HG03066 (cell line): ENCODE data around the gene SCGB1D4.

Source experiments
- ATAC-seq: cut with Tn5 transposase; IDR thresholded peaks from one replicate; pipeline ENCODE4 v1.9.1; 2021; ENCODE audit warnings: low read depth; ENCODE audit not compliant: unreplicated experiment

The SCGB1D4 gene

DNA sequence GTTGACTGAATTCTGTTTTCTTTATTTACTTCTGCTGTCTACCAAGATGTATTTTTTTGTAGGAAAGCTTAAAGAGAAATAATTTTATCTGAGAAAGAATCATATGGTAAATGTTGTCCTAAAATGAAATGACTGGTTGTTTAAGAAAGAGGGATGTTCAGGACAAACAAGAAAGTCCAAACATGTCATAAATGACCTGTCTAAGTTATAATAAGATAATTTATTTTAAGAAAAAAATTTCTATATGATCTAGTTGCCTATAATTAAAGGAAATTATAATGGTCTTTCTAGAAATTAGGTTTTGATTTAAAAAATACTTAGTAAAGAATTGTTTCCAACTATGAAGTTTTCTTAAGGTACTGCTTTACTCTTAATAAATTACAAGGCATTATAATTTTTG is 18.4 kb downstream of the SCGB1D4 start:
- ATAC-seq = no peak

GRCh38 chr11:62273789-62274275 is 25.0 kb downstream of the SCGB1D4 start:
- no peak for ATAC-seq

GRCh38 chr11:62273284-62273683 is 25.6 kb downstream of the SCGB1D4 start:
- no peak for ATAC-seq

- no peak for ATAC-seq
Observed at GRCh38 chr11:62269654-62270278, 29.1 kb downstream of the SCGB1D4 start, which contains the start of gene SCGB2A2. Gene SCGB2A2 (plus strand): TSS chr11:62270158. CDS start chr11:62270217, 59 bp downstream.

GRCh38 chr11:62267576-62267975 is 31.3 kb downstream of the SCGB1D4 start:
- ATAC-seq = no peak

- no peak for ATAC-seq
Observed at GRCh38 chr11:62267050-62267449, 31.8 kb downstream of the SCGB1D4 start.

- no peak for ATAC-seq
Observed at GRCh38 chr11:62266558-62266957, 32.3 kb downstream of the SCGB1D4 start.

DNA sequence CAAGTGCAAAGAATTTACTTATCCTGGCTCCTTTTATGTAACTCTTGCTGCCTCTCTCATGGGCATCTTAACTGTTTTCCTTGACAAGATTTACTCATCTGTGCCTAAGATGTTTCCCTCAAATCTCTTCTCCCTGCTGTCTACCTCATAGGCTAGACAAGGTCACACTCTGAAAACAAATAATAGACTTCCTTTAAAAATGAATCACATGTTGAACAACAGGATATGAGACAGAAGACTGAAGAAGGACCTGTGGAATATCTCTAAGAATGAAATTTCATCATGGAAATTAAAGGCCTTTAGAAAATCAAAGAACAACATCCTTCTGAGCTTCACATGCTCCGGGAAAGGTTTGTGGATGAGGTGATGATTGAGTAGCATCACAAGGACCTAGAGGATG is 34.9 kb downstream of the SCGB1D4 start:
- no peak for ATAC-seq

DNA sequence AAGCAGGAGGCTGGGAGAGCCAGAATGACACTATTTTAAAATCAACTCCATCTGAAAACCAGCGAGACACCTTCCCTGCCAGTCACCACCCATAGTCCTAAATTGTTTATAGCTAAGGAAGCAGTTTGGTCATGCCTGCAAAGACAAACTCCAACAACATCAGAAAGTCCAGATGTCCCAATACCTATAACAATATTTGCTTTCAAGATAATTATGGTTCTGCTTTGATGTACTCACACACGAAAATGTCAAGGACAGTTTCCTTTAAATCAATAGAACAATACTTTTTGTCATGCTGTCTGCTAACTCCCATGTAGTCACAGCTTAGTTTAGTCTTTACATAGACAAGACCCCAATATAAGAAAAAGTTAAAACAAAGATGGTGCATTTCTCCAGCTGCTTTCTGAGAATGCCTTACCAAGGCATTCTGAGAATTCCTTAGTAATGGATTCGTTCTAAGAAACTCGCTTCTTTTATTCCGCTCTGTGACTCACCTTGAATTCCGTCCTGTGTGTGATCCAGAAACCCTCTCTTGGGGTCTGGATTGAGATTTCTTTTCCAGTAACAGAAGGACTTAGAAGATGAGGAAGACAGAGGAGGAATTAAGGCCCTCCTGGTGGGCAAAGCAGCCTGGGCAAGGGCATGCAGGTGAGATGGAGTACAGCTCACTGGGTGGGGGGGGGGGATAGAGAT is 38.5 kb downstream of the SCGB1D4 start:
- ATAC-seq = no peak

DNA sequence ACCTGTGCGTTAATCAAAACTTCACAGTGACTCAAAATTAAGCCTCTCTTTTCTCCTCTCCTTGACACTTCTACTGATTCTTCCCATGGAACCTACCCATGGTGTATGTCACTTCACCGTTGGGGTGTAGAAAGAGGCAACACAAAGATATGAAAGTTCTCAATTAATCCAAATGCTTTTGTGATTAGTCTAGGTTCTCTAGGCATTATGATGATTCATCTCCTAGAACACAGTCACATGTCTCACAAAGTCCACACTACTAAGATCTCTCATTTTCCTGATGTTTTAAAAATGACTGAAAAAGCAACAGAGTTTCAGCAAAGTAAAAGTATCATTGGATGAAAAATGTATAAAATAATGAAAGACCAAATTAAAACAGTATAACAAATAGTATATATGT is 42.6 kb downstream of the SCGB1D4 start:
- no peak for ATAC-seq

DNA sequence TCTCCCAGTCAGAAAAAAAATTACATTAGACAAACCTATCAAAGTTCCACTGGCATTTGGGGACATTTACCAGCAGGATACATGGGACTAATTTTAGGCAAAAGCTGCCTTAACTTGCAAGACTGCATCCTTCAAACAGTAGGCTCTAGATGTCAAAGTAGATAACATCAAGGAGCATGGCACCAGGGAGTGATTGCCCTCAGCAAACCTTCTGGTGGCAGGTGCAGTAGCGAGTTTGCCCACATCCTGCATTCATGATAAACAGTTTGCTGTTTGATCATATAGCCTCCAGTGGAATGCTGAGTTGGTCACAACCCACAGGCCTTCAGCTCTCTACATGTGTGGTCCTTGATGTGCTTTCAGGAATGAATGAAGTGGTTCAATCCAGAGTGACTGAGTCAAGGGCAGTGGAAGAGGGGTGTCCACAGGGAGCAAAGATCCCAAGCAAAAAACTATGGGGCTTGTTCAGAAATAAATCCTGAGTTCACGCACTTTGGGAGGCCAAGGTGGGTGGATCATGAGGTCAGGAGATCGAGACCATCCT is 44.8 kb downstream of the SCGB1D4 start:
- ATAC-seq = no peak

DNA sequence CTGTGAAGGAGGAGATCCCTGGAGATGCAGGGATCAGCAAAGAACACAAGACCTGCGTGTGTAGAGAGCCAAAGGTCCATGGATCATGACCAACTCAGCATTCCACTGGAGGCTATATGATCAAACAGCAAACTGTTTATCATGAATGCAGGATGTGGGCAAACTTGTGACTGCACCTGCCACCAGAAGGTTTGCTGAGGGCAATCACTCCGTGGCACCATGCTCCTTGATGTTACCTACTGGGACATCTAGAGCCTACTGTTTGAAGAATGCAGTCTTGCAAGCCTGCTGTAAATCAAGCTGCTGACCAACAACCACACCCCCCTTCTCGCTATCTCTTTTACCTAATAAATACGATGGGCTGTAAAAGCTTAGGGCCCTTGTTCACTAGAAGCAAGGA is 47.2 kb downstream of the SCGB1D4 start:
- no peak for ATAC-seq
